ENCODE data around the gene SHQ1. TPM values are rescaled to one million over a fixed set of nuclear protein-coding genes. Genes with fewer than 3 reads are reported as not detected.

Gene SHQ1
- total RNA-seq, 1 donor from 2014 or later, result 18.8 TPM

DNA sequence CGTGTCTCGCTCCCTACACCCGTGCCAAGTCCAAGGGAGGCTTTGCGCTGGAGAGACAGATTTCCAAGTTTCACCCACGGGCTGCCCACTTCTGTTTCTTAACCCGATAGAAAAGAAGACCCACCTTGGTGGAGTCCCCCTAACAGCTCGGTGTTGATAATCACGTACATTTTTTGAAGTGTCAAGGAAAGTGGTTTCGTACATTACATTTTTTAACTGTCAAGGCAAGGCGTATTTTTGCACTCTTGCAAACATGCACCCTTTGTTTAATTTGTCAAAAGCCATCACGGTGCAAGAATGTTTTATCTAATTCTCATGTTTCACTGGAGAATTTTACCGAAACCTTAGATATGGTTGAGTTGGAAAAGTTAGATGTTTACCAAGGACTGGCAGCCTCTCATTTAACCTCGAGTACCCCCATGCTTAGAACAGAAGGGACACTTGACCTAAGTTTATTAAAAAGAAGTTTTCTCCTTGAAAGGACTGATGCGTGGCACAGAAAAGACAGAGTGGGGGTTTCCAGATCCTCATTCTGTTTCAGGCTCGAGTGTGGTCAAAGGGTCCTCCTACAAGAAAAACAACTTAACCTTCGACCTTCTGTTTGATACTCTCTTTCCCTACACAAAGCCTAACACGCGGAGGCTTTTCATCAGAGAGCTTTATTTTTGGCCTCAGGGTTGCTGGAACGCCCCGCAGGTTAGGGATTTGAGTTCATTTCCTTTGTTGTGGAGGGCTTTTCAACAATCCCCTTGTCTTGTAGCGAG, 40.5 kb upstream of the SHQ1 start:
- intact Hi-C loops (cut with micrococcal nuclease), result no loop called here
- Histone ChIP-seq H3K4me3 (peak overlapping the region; percentile 66), H3K9me3 (replicated peaks) (no peaks in the 10 kb centered on the region), H3K27ac (replicated peaks) (peak overlapping the region; percentile 82), H3K36me3 (no peaks in the 10 kb centered on the region), H3K27me3 (ENCODE audit: low read depth) (peaks cover 6% of the 10 kb centered on the region), H3K4me1 (peaks cover 42% of the 10 kb centered on the region)
- TF ChIP-seq, protein P1, sequence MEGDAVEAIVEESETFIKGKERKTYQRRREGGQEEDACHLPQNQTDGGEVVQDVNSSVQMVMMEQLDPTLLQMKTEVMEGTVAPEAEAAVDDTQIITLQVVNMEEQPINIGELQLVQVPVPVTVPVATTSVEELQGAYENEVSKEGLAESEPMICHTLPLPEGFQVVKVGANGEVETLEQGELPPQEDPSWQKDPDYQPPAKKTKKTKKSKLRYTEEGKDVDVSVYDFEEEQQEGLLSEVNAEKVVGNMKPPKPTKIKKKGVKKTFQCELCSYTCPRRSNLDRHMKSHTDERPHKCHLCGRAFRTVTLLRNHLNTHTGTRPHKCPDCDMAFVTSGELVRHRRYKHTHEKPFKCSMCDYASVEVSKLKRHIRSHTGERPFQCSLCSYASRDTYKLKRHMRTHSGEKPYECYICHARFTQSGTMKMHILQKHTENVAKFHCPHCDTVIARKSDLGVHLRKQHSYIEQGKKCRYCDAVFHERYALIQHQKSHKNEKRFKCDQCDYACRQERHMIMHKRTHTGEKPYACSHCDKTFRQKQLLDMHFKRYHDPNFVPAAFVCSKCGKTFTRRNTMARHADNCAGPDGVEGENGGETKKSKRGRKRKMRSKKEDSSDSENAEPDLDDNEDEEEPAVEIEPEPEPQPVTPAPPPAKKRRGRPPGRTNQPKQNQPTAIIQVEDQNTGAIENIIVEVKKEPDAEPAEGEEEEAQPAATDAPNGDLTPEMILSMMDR (IDR thresholded peaks at IDR 0.05; ENCODE audit: borderline replicate concordance), result no peak
- DNase-seq, result no peak

DNA sequence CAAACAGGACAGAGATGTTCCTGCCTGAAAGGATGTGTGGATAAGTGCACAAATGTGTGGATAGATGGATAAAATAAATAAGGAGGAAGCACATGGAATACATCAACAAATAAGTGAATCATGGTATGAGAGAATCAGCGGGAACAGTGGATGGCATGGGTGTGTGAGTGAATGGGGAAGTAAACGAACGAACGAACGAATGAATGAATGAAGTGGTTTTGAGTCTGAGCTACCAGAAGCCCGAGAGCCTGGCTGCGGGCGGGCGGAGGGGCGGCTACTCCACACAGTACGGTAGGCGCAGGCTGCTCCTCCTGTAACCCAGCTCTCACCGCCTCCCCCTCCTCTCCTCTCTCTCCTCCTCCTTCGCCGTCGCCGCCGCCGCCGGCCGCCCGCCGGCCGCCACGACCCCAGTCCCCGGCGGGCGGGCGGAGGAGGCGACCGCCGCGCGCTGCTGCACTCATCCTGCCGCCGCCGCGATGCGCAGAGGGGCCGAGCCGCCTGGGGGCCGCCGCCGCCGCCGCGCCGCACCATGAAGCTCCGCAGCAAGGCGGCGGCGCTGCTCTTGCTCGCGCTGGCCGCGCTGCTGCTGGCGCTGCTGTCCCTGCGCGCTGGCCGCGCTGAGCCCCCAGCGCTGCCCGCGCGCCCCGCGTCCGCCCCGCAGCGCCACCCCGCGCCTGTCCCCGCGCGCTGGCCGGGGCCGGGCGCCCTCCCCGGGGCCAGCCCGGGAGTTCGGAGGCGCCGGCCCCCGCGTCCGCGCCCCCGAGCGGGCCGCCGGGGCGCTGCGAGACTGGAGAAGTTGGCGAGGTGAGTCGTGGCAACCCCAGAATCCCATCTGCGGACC, 39.7 kb upstream of the SHQ1 start, which contains the start of gene GXYLT2:
TSS of gene GXYLT2 (plus strand) at position 342 of the 841 bp plus-strand sequence. CDS start at position 530, 188 bp downstream.
- peaks cover 6% of the 10 kb centered on the region for H3K27me3 ChIP-seq (ENCODE audit: low read depth)
- H3K9me3 ChIP-seq (replicated peaks), result peaks cover 6% of the 10 kb centered on the region
- H3K27ac ChIP-seq (replicated peaks), result peak within 1 kb of the TSS; percentile 82
- peaks cover 42% of the 10 kb centered on the region for H3K4me1 ChIP-seq
- TF ChIP-seq, protein P1 (IDR thresholded peaks at IDR 0.05; ENCODE audit: borderline replicate concordance), result peak; percentile 17
- peak; percentile 78 for DNase-seq
- H3K36me3 ChIP-seq, result no peaks in the 10 kb centered on the region
- H3K4me3 ChIP-seq, result peak within 1 kb of the TSS; percentile 66
- intact Hi-C loops (cut with micrococcal nuclease), result no loop called here

DNA sequence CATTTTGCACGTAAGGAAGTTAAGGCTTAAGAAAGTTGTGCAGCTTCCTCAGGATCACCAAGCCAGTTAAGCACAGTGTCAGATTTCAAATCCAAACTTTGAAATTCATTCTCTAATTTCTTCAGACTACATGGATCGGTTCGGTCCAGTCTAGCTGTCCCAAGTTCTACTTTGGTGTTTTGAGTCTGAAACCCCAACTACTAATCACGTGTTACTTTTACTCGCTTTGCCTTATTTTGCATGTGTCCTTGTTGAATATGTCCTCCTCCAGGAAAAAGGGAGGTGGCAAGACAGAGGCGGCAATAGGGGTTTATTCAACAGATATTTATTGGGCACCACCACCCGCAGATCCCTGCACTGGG, 39.1 kb upstream of the SHQ1 start:
- peaks cover 42% of the 10 kb centered on the region for H3K4me1 ChIP-seq
- H3K9me3 ChIP-seq (replicated peaks), result peaks cover 6% of the 10 kb centered on the region
- peaks cover 6% of the 10 kb centered on the region for H3K27me3 ChIP-seq (ENCODE audit: low read depth)
- intact Hi-C loops (cut with micrococcal nuclease), result no loop called here
- H3K36me3 ChIP-seq, result no peaks in the 10 kb centered on the region
- no peak for DNase-seq
- peak overlapping the region; percentile 66 for H3K4me3 ChIP-seq
- TF ChIP-seq, protein P1 (IDR thresholded peaks at IDR 0.05; ENCODE audit: borderline replicate concordance), result no peak
- peak overlapping the region; percentile 82 for H3K27ac ChIP-seq (replicated peaks)

DNA sequence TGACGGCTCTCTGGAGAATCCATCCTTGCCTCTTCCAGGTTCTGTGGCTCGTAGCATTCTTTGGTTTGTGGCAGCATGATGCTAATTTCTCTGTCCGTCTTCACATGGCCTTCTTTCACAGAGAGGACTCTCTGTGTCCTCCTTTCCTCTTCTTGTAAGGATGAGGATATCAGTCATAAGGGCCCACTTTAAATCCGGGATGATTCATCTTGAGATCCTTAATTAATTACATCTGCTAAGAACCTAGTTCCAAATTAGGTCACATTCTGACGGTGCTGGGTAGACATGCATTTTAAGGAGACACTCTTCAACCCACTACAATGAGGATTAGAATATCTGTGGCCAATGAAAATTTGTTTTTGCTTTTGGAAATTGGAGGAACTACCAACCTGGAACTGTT, 23.9 kb upstream of the SHQ1 start:
- Histone ChIP-seq H3K4me3 (no peak overlapping the region), H3K36me3 (no peaks in the 10 kb centered on the region), H3K27ac (replicated peaks) (no peak overlapping the region), H3K27me3 (ENCODE audit: low read depth) (peaks cover 13% of the 10 kb centered on the region), H3K9me3 (replicated peaks) (no peaks in the 10 kb centered on the region), H3K4me1 (no peaks in the 10 kb centered on the region)
- no peak for DNase-seq
- intact Hi-C loops (cut with micrococcal nuclease), result no loop called here
- TF ChIP-seq, protein P1 (IDR thresholded peaks at IDR 0.05; ENCODE audit: borderline replicate concordance), result no peak

DNA sequence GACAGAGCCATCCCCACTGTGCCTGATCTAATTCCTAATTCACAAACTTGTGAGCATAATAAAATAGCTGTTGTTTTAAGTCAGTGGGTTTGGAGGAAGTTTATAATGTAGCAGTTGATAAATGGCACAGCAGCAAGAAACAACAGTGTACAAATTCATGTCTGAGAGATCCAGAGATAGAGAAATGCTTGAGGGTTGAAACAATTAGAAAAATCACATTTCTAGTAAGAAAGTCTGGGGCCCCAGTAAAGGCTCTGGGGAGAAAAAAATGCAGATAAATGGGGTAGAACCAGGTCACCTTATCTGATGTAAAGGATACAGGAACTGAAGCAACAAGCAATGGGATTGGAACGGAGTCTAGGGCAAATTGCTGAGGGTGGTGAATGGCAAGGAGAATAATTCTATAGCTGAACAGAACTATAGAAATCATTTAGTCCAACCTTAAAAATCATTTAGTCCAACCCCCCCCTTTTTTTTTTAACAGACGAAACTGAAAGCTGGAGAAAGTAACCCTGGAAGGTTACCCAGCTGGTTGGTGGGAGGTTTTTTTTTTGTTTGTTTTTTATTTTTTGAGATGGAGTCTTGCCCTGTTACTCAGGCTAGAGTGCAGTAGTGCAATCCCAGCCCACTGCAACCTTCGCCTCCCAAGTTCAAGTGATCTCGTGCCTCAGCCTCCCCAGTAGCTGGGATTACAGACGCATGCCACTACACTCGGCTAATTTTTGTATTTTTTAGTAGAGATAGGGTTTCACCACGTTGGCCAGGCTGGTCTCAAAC, 14.3 kb upstream of the SHQ1 start:
- DNase-seq, result no peak
- TF ChIP-seq, protein P1 (IDR thresholded peaks at IDR 0.05; ENCODE audit: borderline replicate concordance), result no peak

More for the DNA sequence above, 14.3 kb upstream of the SHQ1 start:
- Histone ChIP-seq H3K4me3 (no peak overlapping the region), H3K27ac (replicated peaks) (no peak overlapping the region), H3K9me3 (replicated peaks) (no peaks in the 10 kb centered on the region), H3K4me1 (no peaks in the 10 kb centered on the region), H3K27me3 (ENCODE audit: low read depth) (no peaks in the 10 kb centered on the region), H3K36me3 (no peaks in the 10 kb centered on the region)
- intact Hi-C loops (cut with micrococcal nuclease), result no loop called here

Data from left ventricle myocardium inferior (tissue), 1 donor.